Measurements from ENCODE around the gene HSCB.
A peak's percentile ranks its signal among the peaks of the same experiment; 100 is the strongest.
"Not testable (repeated sequence)": the region's sequence is repeated elsewhere in the genome, so short reads cannot be mapped to it uniquely, and the experiment has no call there.

The HSCB gene

DNA sequence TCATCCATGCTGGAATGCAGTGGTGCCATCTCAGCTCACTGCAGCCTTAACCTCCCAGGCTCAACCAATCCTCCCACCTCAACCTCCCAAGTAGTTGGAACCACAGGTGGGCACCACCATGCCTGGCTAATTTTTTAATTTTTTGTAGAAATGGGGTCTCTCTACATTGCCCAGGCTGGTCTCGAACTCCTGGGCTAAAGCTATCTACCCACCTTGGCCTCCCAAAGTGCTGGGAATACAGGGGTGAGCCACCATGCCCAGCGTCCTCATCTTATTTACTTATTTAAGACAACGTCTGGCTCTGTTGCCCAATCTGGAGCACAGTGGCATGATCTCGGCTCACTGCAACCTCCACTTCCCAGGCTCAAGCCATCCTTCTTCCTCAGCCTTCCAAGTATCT is 20.2 kb downstream of the HSCB start:
- H3K27ac Mint-ChIP-seq; H3K36me3 Mint-ChIP-seq; ATAC-seq (ENCODE audit: low read depth); H3K4me3 Mint-ChIP-seq; H3K9me3 Mint-ChIP-seq; DNase-seq (ENCODE audit: low spot score in 2 of 2); H3K27me3 Mint-ChIP-seq: not testable (repeated sequence)
- peaks cover 15% of the 10 kb centered on the region for H3K4me1 Mint-ChIP-seq

DNA sequence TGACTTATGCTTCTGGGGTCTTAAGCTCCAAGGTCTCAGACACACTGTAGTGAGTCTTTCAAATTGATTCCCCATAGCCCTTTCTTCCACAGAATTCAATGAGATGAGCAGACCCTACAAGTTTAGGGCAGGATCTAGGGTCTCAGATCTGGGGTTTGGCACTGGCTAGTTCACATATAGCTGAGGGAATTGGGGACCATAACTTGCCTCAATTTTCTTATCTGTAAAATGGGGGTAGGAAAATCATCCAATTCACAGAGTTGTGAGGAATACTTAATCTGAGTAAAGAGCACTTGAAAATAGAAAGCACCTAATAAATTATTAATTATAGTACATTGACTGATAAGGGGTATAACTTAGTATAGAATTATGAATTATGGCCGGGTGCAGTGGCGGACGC is 24.8 kb downstream of the HSCB start:
- Mint-ChIP-seq H3K27ac (no peak overlapping the region), H3K36me3 (no peaks in the 10 kb centered on the region), H3K4me1 (no peaks in the 10 kb centered on the region), H3K9me3 (no peaks in the 10 kb centered on the region), H3K4me3 (no peak overlapping the region), H3K27me3 (no peaks in the 10 kb centered on the region)
- no peak for ATAC-seq (ENCODE audit: low read depth)
- DNase-seq (ENCODE audit: low spot score in 2 of 2): no peak

DNA sequence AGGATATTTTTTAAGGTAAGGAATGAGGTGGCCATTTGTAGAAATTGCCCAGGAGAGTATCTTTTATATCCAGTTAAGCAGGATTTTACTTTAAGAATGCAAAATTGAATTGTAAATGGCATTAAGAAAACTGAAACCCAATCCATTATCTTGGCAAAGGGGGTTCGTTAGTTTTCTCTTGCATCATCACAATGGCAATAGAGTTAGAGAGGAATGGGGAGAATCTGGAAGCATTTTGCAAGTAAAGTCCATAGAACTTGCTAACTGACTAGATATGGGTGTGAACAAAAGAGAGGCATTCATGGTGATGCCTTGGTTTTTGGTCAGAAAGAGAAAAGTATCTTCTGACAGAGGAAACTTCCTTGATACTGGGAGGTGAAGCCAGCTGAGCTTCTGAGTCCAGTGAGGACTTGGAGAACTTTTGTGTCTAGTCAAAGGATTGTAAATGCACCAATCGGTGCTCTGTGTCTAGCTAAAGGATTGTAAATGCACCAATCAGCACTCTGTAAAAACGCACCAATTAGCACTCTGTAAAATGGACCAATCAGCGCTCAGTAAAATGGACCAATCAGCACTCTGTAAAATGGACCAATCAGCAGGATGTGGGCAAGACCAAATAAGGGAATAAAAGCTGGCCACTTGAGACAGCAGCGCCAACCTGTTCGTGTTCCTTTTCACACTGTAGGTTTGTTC is 27.0 kb downstream of the HSCB start:
- Mint-ChIP-seq H3K4me1 (peaks cover 6% of the 10 kb centered on the region), H3K36me3 (peaks cover 3% of the 10 kb centered on the region), H3K4me3 (no peak overlapping the region), H3K27ac (no peak overlapping the region), H3K9me3 (no peaks in the 10 kb centered on the region), H3K27me3 (no peaks in the 10 kb centered on the region)
- no peak for ATAC-seq (ENCODE audit: low read depth)
- DNase-seq (ENCODE audit: low spot score in 2 of 2): no peak

DNA sequence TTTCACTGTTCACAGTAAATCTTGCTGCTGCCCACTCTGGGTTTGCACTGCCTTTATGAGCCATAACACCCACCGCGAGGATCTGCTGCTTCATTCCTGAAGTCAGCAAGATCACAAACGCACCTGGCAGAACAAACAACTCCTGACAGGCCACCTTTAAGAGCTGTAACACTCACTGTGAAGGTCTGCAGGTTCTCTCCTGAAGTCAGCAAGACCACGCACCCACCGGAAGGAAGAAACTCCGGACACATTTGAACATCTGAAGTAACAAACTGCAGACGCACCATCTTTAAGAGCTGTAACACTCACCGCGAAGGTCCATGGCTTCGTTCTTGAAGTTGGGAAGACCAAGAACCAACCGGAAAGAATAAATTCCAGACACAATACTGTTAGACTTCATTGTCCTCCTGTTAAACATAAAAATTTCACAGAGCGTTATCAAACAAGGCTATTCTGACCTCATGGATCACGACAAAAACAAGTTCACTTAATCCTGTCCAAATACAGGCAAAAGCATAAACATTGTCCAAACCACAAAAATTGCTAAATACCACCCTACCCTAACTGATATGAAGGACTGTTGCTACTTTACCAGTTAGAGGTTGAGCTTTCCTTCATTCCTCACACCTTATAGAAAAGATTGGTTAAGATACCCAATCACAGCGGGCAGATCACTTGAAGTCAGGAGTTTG is 27.7 kb downstream of the HSCB start:
- Mint-ChIP-seq H3K4me3 (no peak overlapping the region), H3K27me3 (no peaks in the 10 kb centered on the region), H3K36me3 (peaks cover 3% of the 10 kb centered on the region), H3K27ac (no peak overlapping the region), H3K9me3 (no peaks in the 10 kb centered on the region), H3K4me1 (peaks cover 6% of the 10 kb centered on the region)
- ATAC-seq (ENCODE audit: low read depth): no peak
- DNase-seq (ENCODE audit: low spot score in 2 of 2): no peak

DNA sequence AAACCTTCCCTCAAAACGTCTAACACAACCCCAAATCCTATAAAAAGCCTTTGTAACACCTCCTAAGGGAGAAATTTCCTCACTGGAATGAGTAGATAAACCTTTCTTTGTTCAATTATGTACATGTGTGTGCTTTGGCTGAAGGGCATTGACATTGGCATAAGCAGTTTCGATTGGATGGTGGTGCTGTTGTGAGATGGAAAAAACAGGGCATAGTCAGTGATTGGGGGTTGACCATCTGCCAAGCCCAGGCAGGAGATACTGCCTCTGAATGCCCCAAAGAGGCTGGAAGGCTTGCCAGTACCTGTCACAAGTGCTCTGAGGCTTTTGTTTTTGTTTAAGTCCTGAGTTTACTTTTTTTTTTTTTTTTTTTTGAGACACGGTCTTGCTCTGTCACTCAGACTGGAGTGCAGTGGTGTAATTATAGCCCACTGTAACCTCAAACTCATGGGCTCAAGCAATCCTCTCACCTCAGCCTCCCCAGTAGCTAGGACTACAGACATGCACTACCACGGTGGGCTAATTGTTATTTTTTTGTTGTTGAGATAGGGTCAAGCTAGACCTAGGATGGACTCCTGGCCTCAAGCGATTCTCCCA is 29.5 kb downstream of the HSCB start:
- Mint-ChIP-seq H3K27ac (no peak overlapping the region), H3K4me3 (no peak overlapping the region), H3K9me3 (no peaks in the 10 kb centered on the region), H3K36me3 (peaks cover 10% of the 10 kb centered on the region), H3K4me1 (peaks cover 10% of the 10 kb centered on the region), H3K27me3 (no peaks in the 10 kb centered on the region)
- ATAC-seq (ENCODE audit: low read depth) (no peak), DNase-seq (ENCODE audit: low spot score in 2 of 2) (no peak)

DNA sequence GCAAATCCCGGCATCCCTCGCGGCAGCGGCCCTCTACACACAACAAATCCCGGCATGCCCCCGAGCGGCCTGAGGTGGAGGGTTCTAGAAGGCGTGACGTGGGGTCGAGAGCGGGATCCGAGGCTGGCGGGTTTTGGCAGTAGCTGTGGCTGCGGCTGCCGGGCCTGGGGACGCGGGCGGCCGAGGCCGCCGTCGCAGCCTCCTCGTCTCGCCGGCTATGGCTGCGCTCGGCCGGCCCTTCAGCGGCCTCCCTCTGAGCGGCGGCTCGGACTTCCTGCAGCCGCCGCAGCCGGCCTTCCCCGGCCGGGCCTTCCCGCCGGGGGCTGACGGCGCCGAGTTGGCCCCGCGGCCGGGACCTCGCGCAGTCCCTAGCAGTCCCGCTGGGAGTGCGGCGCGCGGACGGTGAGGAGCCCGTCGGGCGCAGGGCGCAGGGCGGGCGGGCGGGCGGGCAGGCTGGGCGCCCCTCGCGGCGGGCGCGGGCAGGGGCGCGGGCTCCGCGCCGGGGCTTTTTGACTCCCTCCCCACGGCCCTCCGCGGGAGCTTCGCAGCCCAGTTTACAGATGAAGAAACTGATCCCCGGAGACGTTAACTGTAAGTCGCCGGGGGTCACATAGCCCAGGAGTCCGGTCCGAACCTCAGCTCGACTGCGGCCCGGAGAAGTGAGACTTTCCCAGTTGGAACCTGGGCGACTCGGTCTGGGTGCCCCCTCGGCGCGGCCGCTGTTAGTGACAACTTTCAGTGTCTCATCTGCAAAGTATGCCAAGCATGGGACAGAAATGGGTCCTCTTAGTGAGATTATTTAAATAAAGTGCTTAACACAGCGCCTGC is 31.0 kb downstream of the HSCB start, which contains the start of gene CCDC117:
Gene CCDC117, plus strand, starts transcription at position 63 of the 828 bp plus-strand sequence. Its CDS starts 155 bp downstream, at position 218.
- Mint-ChIP-seq H3K27ac (peak within 1 kb of the TSS; percentile 88), H3K27me3 (no peaks in the 10 kb centered on the region), H3K4me3 (peak within 1 kb of the TSS; percentile 90), H3K4me1 (peaks cover 10% of the 10 kb centered on the region), H3K36me3 (peaks cover 10% of the 10 kb centered on the region), H3K9me3 (no peaks in the 10 kb centered on the region)
- peak; percentile 87 to 89 for DNase-seq (ENCODE audit: low spot score in 2 of 2)
- peak; percentile 89 for ATAC-seq (ENCODE audit: low read depth)

DNA sequence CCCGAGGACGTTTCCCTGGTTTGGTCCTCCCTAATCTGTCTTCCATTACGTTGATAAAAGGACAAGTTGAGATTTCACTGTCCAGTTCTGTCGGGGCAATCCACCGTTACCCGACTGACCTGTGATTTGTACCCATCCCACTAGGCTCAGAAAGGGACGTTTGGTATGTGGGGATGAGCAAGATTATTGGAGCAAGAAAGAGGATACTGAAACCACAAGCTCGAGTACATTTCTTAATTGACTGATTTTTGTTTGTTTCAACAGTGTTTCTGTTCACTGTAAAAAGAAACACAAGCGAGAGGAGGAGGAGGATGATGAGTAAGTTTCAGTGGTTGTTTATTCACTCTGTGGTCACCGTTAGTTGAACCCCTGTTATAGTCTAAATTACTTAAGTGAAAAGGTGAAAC is 31.6 kb downstream of the HSCB start:
- Mint-ChIP-seq H3K4me3 (peak overlapping the region; percentile 90), H3K4me1 (peaks cover 10% of the 10 kb centered on the region), H3K27me3 (no peaks in the 10 kb centered on the region), H3K27ac (peak overlapping the region; percentile 88), H3K9me3 (no peaks in the 10 kb centered on the region), H3K36me3 (peaks cover 10% of the 10 kb centered on the region)
- DNase-seq (ENCODE audit: low spot score in 2 of 2): no peak
- no peak for ATAC-seq (ENCODE audit: low read depth)

DNA sequence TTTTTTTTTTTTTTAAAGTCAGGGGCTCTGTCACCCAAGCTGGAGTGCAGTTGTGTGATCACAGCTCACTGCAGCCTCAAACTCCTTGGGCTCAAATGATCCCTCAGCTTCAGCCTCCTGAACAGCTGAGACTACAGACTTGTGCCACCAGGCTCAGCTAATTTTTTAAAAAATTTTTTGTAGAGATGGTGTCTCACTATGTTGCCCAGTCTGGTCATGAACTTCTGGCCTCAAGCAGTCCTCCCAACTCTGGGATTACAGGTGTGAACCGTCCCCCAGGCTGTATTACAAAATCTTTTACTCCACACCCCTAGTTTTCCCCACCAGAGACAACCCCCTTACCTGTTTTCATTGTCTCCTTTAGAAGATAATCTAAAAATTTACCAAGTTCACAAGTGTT is 32.5 kb downstream of the HSCB start:
- no peak for ATAC-seq (ENCODE audit: low read depth)
- H3K4me1 Mint-ChIP-seq: peaks cover 10% of the 10 kb centered on the region
- no peaks in the 10 kb centered on the region for H3K27me3 Mint-ChIP-seq
- no peak for DNase-seq (ENCODE audit: low spot score in 2 of 2)
- peak overlapping the region; percentile 70 for H3K4me3 Mint-ChIP-seq
- H3K36me3 Mint-ChIP-seq: peaks cover 10% of the 10 kb centered on the region
- no peaks in the 10 kb centered on the region for H3K9me3 Mint-ChIP-seq
- H3K27ac Mint-ChIP-seq: peak overlapping the region; percentile 53

DNA sequence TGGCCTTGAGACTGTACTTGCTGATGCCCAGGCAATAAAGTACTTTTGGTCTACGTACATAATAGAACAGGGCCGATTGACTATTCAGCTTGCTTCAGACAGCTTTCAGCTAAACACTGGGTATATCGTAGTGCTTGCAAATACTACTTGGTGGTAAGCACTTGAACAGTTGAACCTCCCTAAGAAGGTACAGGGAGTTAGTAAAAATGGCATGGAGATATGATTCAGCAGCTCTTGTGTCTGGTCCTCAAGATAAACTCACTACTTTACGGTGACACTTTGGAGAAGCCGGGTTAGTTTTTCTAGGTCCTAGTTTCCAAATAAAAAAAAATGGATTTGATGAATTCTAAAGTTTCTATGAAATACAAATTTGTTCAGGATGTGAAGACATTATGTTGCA is 38.0 kb downstream of the HSCB start:
- no peaks in the 10 kb centered on the region for H3K27me3 Mint-ChIP-seq
- H3K9me3 Mint-ChIP-seq: no peaks in the 10 kb centered on the region
- ATAC-seq (ENCODE audit: low read depth): no peak

DNA sequence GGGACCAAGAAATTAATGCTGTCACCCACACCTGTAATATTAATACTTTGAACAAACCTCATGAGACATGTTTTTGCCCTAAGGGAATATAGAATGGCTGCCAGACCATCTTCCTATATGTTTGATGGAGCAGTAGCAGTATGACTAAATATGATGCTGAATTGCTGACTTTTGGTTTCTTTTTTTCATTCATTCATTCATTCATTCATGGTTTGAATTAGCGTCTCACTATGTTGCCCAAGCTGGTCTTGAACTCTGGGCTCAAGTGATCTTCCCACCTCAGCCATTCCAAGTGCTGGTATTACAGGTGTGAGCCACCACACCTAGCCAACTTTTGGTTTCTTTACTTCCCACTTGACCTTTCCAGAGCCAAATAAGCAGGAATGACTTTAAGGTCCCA is 38.5 kb downstream of the HSCB start:
- Mint-ChIP-seq H3K27ac (no peak overlapping the region), H3K27me3 (no peaks in the 10 kb centered on the region), H3K9me3 (no peaks in the 10 kb centered on the region), H3K36me3 (peaks cover 26% of the 10 kb centered on the region), H3K4me1 (peaks cover 2% of the 10 kb centered on the region), H3K4me3 (no peak overlapping the region)
- DNase-seq (ENCODE audit: low spot score in 2 of 2) (no peak), ATAC-seq (ENCODE audit: low read depth) (no peak)

More for the DNA sequence above, 38.0 kb downstream of the HSCB start:
- no peak overlapping the region for H3K27ac Mint-ChIP-seq
- H3K36me3 Mint-ChIP-seq: peaks cover 23% of the 10 kb centered on the region
- DNase-seq (ENCODE audit: low spot score in 2 of 2): no peak
- peaks cover 3% of the 10 kb centered on the region for H3K4me1 Mint-ChIP-seq
- H3K4me3 Mint-ChIP-seq: no peak overlapping the region

DNA sequence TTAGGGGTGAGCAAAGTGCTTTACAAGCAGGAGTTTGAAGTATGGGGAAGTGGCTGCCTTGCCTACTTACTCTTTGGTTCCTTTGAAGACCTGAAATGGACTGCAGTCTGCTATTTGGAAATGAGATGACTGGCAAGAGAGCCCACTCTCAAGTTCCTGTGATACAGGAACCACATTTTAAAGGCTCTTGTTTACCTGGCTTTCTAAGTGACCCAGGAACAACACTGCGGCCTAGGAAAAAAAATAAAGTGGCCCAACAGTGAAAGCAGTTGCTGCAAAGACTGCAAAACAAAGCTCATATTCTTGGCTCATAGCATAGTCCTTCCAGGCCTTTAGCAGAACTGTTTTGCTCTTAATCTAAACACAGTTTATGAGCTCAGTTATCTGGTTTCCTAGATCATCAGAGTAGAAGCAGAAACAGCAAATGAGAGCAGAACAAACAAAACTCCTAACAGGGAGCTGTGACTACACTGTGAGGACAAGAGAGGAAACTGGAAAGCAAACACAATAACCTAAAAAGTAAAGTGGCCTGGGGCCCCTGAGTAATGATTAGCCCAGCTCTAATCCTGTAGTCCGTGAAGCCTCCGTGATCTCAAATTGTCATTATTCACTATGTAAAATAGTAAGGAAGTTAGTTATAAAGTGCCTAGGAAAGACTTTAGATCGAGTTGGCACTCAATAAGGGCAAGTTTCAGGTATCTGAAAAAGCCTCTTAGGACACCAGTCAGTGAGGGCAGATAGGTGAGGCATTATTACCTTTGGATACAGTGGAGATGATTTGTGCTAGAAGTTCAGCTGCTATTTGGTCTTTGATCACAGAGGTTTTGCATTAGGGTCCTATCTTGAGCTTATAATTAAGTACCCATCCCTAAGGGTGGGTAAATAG is 42.2 kb downstream of the HSCB start:
- Mint-ChIP-seq H3K9me3 (no peaks in the 10 kb centered on the region), H3K27ac (no peak overlapping the region), H3K36me3 (peaks cover 35% of the 10 kb centered on the region), H3K4me3 (no peak overlapping the region), H3K27me3 (no peaks in the 10 kb centered on the region), H3K4me1 (peaks cover 6% of the 10 kb centered on the region)
- ATAC-seq (ENCODE audit: low read depth): no peak
- DNase-seq (ENCODE audit: low spot score in 2 of 2): no peak

DNA sequence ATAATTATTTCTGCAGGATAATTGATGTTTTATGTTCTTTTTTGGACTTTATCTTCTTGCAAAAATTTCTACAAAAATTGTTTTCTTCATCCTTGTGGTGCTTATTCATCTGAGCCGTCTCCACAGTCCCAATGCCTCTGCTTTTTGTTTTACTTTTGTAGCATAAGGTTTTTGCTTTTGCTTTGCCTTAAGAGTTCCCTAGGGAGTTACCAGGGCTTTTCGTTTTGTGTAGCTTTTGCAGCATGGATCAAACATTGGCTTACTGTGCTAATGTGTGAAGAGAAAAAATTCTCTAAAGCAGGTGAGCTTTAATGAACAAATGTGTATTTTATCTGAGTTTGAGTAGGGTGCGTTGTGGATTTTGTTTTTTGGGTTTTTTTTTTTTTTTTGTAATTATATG is 46.8 kb downstream of the HSCB start:
- no peak overlapping the region for H3K4me3 Mint-ChIP-seq
- DNase-seq (ENCODE audit: low spot score in 2 of 2) (no peak), ATAC-seq (ENCODE audit: low read depth) (no peak)
- no peaks in the 10 kb centered on the region for H3K27me3 Mint-ChIP-seq
- H3K36me3 Mint-ChIP-seq: peaks cover 28% of the 10 kb centered on the region
- H3K9me3 Mint-ChIP-seq: no peaks in the 10 kb centered on the region
- H3K27ac Mint-ChIP-seq: no peak overlapping the region
- H3K4me1 Mint-ChIP-seq: peaks cover 16% of the 10 kb centered on the region

DNA sequence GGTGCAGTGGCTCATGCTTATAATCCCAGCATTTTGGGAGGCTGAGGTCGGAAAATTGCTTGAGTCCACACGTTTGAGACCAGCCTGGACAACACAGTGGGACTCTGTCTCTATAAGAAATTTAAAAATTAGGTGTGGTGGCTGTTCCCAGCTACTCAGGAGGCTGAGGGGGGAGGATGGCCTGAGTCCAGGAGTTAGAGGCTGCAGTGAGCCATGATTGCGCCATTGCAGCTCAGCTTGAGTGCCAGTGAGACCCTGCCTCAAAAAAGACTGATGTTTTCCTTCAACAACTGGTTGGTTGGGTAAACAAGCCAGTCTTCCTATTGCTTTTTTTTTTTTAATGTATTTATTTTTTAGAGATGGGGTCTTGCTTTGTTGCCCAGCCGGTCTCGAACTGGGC is 49.3 kb downstream of the HSCB start:
- Mint-ChIP-seq H3K4me1 (peaks cover 23% of the 10 kb centered on the region), H3K27me3 (no peaks in the 10 kb centered on the region), H3K27ac (no peak overlapping the region), H3K36me3 (peaks cover 20% of the 10 kb centered on the region), H3K9me3 (no peaks in the 10 kb centered on the region), H3K4me3 (no peak overlapping the region)
- DNase-seq (ENCODE audit: low spot score in 2 of 2): no peak
- ATAC-seq (ENCODE audit: low read depth): no peak
